NCI-H2107 (cell line): ENCODE measurements around the gene TMED7.

Experiments used
- DNase-seq: peaks from one replicate; lab custom pipeline; 2025; lab: John Stamatoyannopoulos, UW

TMED7 gene

DNA sequence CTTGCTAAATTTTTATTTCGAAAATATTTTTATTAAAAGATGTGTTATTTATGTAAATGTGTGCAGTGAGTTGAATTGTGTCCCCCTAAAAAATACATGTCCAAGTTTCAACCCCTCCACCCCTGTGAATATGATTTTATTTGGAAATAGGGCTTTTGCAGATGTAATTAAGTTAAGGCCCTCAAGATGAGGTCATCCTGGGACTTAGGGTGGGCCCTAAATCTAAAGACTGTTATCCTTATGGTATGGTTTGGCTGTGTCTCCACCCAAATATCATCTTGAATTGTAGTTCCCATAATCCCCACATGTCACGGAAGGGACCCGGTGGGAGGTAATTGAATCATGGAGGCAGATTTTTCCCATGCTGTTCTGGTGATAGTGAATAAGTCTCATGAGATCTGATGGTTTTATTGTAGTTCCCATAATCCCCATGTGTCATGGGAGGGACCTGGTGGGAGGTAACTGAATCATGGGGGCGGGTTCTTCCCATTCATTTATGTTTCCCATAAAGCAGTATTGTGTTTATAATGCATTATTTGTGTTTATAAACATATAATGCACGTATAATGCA lies 1.5 kb upstream of the TMED7 start:
- DNase-seq = no peak

- no peak for DNase-seq
Measured at GRCh38 chr5:115626445-115626823, 598 bp upstream of the TMED7 start.

GRCh38 chr5:115624994-115625393 lies 842 bp downstream of the TMED7 start:
- DNase-seq = no peak

- no peak for DNase-seq
Measured at GRCh38 chr5:115623658-115624057, 2.2 kb downstream of the TMED7 start.

DNA sequence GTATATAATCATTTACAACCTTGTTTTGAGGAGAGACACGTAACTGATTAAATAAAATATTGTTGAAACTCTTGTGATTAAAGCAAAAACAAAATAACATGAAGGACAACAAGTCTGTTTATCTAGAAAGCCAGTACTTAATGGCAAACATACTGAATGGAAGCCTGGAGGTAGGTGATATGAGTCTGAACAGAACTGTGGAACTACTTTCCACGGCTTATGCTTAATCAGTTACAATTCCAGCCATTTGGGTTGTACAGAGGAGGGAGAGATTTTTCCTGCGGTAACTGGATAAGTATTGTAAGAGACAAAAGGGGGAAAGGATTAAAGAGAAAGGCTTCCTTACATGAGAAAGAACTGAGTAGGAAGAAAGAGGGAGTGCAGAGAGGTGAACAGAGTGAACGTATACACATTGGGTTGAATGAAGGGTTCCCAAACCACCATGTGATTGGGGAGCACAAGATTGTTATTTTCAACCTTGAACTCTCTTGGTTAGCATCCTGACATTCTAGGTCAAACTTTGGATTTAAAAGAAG lies 4.4 kb downstream of the TMED7 start:
- DNase-seq = no peak

DNA sequence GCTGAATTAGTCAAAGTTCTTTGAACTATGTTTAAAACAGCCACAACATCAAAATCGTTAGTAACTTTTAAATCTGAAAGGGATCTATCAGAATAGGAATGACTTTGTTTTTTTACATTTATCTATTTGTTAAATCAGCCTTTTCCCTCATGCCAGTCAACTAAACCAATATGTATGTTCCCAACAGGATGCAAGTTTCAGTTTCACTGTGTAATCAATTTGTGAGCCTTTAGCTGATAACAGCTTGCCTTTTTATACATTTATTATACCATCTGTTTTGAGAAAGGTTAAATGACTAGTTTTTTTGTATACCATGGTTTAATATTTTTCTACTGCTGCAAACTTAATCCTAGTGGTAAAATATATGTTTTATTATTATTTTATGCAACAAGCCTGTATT lies 8.9 kb downstream of the TMED7 start:
- DNase-seq = no peak

DNA sequence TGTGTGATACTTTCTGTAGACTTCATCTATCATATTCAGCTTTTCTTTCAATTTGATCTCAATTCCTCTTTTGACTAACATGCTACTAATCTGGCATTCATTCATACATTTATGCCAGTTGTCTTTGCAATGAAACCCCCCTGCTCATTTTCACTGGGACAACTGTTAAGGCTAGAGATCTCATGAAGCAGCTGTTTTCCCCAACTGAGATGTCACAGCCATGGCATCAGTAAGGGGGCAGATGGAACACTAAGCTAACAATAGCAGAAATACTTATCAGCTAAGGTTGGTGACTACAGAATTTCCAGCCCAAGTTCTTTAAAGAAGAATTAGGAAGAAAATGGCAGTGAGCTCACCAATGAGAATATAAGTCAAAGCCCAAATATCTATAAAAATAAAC lies 9.4 kb downstream of the TMED7 start:
- DNase-seq = no peak

DNA sequence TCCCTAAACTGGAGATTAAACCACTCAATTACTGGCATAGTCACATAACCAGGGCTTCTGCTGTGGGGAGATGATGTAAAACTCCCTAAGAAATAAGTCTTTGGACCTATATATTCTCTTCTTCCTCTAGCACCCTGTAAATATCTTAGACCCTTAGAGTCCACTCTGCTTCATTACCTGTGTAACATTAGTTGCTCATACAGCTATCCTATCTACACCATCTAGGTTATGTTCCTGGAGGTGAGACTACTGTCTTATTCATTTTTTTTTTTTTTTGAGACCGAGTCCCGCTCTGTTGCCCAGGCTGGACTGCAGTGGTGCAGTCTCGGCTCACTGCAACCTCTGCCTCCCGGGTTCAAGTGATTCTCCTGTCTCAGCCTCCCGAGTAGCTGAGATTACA lies 14.0 kb downstream of the TMED7 start:
- DNase-seq = no peak

DNA sequence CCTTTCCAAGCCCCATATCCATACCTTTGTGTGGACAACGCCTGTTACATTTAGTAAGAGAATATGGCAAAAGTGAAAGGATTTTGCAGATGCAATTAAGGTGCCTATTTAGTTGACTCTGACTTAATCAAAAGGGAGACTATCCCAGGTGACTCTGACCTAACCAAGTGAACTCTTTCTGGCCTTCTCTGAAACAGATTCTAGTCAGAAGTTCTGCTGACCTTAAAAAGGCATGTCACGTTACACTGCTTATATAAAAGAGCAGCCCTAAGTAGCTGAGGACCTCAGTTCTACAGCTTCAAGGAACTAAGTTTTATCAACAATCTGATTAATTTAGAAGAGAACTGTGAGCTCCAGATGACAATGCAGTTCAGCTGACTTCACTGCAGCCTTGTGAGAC lies 17.9 kb downstream of the TMED7 start:
- no peak for DNase-seq

- no peak for DNase-seq
Measured at GRCh38 chr5:115605436-115605835, 20.4 kb downstream of the TMED7 start.

GRCh38 chr5:115602591-115603125 lies 23.2 kb downstream of the TMED7 start:
- no peak for DNase-seq

- no peak for DNase-seq
Measured at GRCh38 chr5:115601701-115602590, 23.9 kb downstream of the TMED7 start, which contains the start of gene TICAM2. Gene TICAM2 (minus strand): TSS chr5:115602479. CDS start chr5:115581256, 21,223 bp downstream.

- DNase-seq = no peak
Measured at GRCh38 chr5:115600766-115601165, 25.1 kb downstream of the TMED7 start.

- no peak for DNase-seq
Measured at GRCh38 chr5:115599924-115600323, 25.9 kb downstream of the TMED7 start.

DNA sequence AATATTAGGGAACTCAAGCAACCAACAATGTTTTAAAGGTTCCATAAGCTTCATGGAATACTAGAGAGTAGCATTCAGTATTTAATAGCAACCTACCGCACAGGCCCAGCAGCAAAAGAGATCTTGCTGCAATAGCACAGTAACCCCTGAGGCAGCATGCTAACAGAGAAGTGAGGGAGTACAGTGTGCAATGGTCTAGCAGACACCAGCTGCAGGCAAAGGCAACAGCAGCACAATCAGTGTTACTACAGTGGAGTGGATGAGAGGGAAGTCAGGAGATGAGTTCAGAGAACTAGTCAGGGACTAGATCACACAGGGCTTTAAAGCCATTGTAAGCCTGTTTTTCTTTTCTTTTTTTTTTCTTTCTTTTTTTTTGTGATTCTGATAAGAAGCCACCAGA lies 26.3 kb downstream of the TMED7 start:
- DNase-seq = no peak

DNA sequence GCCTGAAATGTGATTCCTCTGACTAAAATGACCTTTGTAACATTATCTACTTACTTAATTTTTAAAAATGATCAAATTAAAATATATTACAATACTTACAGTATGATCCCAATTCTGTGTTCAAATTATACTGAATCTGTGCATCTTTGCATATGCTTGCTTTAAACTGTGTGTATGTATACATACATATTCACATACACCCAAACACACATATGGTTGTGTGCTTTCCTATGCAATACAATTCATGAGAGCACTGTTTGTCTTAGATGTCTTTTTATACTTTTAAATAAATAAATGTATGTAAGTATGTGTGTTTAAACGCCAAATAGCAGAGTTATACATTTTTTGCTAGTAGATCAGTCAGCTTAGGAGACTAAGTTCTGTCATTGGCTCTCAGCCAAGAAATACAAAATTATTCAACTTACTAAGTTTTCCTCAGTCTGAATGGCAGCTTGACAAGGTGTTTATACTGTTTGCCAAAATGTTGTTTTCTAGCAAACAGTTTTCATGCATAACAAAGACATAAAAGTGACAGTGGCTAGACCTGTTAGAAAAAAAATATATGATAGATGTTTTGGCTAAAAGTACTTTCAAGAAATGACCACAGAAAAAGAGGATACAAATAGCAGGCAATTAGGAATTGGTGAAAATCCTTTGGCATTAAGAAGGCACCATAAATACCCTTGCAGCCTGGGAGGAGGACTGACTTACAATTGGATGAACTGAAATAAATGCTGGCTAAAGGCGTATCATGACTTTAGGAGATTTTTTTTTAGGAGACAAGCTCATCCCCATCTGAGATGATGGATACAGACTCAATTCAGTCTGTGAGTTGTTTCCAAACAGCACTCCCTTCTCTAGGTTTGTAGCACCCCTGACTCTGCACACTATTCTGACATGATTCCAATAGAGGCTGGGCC lies 31.4 kb downstream of the TMED7 start:
- DNase-seq = no peak

- no peak for DNase-seq
Measured at GRCh38 chr5:115589043-115589442, 36.8 kb downstream of the TMED7 start.

GRCh38 chr5:115588640-115589039 lies 37.2 kb downstream of the TMED7 start:
- DNase-seq = no peak

- no peak for DNase-seq
Measured at GRCh38 chr5:115586525-115587146, 39.2 kb downstream of the TMED7 start.

GRCh38 chr5:115585265-115585664 lies 40.6 kb downstream of the TMED7 start:
- no peak for DNase-seq

GRCh38 chr5:115584501-115584900 lies 41.3 kb downstream of the TMED7 start:
- DNase-seq = no peak

DNA sequence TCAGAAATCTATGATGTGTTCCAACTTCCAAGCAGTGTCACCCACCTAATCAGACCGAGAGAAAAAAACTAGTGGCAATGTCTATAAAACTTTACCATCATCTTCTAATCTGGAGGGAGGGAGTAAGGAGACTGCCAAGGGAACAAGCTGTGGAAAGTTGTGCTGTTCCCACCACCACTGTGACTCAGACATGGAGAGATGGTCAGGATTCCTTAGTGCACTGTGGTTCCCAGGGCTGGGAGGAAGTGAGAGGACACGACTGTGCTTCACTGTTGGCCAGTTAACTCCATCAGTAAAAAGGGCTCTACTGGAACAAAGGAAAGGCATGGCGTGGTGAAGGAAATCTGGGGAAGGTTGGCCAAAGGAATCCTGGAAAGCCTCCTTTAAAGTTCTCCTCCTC lies 42.4 kb downstream of the TMED7 start:
- no peak for DNase-seq
